ENCODE measurements around the gene UNC5B.

Gene UNC5B

DNA sequence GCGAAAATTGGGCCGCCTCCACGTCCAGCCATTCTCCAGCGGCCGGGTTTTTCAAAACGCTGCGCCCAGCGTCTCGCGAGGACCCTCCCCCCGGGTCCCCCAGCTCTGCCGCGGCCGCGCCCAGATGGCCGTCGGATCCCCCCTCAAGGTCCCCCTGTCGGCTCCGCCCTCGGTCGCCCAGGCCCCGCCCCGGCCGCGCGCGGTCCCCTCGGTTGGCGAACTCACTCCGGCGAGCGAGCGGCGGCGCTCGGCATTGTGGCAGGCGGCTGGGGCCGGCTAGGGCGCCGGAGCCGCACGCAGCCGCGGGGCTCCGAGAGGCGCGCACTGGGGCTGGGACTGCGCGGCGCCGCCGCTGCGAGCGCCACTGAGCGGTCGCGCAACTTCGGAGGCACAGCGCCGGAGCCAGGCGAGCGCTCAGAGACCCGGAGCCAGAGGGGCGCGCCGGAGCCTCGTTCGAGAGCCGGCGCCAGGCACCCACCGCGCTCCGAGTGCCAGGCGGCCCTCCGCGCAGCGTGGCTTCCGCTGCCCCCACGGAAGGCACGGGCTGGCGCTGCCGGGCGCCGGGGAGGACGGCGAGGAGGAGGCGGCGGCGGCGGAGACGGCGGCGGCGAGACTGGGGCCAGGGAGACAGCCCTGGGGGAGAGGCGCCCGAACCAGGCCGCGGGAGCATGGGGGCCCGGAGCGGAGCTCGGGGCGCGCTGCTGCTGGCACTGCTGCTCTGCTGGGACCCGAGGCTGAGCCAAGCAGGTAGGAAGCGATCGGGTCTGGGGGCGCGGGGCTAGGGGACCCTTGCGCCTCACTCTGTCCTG is at the start of gene UNC5B:
UNC5B (plus strand) TSS at position 253 of the 809 bp plus-strand sequence; CDS start at position 669, 416 bp downstream.
- DNase-seq = peak in 54 of 56 donors; percentile 49 to 93 (median 85)

DNA sequence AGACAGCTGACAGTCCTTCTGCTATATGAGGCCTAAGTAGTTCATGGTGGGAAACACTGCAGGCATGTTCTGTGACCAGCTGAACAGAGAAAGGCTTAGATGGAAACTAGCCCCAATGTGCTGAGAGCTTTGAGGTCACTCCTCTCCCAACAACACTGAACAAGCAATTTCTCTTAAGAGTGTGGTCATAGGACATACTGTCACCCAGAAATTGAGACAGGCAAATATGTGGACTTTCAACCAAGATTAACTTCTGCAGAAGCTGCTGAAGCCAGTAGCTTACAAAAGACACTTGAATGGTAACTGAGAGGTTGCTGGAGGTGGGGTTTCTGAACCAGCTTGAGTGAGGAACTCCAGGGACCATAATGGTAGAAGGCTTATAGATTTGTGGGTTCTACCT is 38.9 kb upstream of the UNC5B start:
- DNase-seq = no peak

DNA sequence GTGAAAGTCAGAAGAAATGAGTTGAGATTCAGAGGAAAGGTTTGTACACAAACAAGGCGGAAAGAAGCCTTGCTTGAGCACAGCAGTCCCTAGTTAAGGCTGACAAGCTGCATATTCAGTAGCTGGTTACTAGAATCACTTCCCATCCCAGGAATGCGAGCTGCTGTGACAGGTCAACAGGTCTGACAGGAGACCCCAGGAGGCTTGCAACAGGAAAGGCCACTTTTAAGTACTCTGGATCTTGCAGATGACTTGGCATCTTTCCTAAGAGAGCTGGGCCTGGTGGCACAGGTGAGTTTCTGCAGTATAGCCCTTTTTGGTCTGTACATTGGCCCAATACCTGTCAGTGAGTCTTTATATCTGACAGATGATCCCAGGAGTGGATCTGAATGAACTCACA is 35.7 kb upstream of the UNC5B start:
- DNase-seq = no peak

DNA sequence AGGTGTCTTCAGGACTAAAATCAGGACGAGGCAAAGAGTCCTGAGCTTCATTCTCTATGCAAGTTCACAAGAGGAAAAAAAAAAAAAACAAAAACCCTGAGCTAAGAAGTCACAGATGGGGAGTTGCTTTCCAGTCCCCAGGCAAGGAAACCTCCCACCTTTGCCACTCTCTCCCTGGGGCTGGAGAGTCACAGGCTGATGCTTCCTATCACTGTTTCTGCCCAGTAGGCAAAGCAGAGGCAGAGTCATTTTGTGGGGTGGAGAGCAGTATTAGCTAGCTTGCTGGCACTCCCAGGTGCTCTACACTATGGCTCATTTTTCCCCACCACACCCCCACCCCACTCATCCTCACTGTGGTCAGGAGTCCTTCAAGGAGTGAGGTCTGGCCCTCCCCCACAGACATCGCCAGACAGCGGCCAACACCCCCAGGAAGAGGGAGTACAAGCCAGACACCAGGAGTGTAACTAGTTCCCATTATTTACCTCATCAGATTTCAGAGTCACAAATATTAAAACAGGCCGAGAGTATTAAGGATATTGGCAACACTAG is 34.6 kb upstream of the UNC5B start:
- DNase-seq = no peak

DNA sequence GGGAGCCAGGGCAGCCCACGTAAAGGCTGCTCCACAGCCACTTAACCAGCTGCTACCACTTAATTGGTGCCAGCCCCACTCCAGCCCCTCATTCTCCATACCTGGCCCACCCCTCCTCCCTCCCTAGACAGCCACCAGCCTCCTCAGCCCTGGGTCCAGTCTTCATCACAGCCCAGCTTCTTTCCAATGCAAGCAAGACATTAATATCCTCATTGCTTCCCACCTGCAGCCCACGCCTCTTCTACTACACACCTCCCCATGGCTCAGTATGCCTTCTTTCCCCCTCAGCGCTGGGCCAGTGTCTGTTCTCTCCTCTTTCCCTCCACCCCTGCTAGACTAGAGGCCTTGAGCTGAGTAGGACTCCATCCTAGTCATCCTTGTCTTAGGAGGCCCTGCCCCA is 33.5 kb upstream of the UNC5B start:
- no peak for DNase-seq

DNA sequence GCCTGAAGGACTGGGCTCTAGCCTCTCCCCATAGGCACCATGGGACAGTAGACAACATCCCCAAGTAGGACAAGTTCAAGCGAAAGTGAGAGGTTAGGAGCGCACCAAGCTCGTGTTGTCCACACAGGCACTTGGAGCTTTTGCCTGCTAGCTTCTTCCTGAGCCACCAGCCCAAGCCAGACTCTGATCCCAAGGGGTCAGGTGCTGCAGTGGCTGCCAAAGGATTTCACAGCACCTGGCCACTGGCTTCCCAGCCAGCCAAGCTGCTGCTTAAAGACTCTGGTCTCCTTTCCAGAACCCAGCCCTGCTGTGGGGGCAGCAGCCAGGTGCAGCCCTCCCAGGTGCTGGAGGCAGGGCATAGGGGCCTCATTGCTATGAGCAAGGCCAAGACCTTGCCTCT is 33.0 kb upstream of the UNC5B start:
- no peak for DNase-seq

DNA sequence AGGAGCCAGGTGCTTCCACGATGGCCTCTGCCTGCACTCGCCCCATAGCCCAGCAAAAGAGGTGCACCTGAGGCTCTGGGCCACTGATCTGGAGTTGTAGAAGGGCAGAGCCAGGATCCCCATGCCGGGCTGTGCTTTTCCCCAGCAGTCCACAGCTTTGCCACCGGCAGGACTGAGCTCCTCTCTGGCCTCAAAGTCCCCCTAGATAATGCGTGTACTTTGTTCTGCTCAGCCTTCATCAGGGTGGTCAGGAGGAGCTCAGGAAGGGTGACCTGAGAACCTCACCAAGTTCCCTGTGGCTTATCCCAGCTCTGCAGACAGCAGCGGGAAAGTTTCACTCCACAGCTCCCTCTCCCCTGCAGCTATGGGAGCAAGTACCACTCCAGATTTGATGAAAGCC is 27.9 kb upstream of the UNC5B start:
- no peak for DNase-seq

DNA sequence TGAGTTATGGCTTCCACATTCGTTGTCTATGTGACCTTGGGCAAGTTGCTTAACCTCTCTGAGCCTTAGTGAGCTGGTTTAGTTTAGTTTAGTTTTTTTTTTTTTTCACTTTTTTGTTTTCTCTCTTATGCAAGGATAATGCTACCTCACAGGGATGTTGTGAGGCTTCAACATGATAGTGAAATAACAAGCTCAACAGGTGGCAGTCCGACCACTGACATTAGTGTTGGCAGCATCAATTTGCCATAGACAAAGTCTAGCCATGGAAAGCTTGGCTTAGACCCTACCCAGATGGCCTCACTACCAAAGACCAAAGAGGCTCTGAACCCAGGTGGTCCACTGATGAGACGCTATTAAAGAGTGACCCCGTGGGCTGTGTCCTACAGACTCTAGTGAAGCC is 27.2 kb upstream of the UNC5B start:
- DNase-seq = no peak

DNA sequence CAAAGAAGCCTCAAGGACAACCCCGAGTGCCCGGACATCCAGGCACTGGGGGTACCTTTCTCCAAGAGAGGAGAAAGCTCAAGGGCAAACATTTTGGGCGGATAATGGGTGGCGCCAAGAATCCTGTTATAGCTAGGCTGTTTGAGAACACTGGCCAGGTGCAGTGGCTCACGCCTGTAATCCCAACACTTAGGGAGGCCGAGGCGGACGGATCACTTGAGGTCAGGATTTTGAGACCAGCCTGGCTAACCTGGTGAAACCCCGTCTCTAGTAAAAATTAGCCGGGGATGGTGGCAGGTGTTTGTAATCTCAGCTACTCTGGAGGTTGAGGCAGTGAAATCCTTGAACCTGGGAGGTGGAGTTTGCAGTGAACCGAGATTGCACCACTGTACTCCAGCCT is 25.2 kb upstream of the UNC5B start:
- DNase-seq = no peak

DNA sequence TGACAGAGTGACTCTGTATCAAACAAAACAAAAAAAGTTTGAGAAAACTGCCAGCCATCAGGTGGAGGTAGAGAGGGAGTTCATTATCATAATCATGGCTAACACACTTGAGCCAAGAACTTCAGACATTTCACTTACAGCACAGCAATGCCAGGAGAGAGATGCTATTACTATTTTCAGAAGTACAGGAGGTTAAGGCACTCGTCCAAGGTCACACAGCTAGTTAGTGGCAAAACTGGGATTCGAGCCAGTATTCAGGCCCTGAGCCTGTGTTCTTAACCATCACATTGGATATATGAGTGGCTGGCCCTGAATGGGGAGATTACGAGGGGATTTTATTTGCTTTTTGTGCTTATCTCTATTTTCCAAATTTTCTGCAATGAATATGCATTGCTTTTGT is 24.8 kb upstream of the UNC5B start:
- peak in 2 of 56 donors; percentile 1 to 30 for DNase-seq

DNA sequence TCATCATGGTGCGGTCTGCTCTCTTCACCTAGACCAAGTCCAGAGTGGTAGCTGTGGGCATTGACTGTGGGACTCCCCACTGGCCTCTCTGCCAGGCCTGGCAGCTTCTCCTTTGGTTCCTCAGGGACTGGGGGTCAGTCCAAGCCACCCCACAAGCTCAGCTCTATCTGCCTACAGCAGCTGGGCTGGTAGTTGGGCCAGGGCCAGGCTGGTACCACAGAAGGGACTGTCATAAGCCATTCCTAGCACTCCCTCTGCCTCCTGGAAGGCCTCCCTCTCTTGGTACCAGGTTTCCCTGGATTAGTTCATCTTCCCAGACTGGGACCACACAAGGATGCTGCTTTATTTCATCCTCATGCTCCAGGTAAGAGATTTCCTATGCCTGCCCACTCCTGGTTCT is 24.2 kb upstream of the UNC5B start:
- DNase-seq = peak in 26 of 56 donors; percentile 7 to 59 (median 36)

DNA sequence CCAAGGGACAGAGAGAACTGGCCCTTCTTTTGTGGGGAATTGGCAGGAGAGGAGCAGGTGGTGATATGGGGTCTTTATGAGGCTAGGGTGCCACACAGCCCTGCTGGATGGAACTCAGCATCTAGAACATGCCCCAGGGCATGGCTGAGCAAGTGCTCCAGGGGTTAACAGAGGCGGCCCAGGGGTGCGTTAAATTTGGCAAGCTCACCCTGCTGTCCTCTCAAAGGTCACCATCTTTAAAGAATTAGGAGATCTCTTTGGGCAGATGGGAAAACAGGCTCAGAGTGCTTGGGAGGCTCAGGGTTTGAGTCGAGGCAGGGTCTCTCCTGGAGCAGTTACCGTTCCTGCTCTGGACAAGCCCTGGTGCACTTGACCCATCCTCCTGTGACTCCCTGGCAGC is 21.4 kb upstream of the UNC5B start:
- DNase-seq = no peak

DNA sequence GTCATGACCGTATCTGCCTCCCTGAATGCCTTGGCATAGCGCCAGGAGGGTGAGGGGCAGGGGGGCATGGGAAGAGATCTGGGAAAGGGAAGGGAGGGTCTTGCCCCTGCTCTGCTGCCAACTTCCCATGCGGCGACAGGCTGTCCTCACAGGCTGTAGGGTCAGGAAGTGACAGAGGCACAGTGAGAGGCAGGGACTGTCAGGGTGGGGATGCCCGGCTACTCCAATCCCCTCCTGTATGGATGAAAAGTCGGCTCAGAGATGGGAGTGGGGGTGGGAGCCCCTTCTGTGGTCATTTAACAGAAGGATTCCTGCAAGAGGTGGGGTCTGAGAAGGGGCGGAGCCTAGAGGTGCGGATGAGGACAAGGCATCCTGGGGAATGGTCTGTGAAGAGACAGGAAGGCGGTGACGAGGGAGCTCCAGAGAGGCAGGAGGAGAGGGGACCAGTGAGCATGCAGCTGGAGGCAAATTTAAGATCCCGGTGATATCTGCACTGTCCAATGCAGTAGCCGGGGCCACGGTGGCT is 20.8 kb upstream of the UNC5B start:
- DNase-seq = no peak

DNA sequence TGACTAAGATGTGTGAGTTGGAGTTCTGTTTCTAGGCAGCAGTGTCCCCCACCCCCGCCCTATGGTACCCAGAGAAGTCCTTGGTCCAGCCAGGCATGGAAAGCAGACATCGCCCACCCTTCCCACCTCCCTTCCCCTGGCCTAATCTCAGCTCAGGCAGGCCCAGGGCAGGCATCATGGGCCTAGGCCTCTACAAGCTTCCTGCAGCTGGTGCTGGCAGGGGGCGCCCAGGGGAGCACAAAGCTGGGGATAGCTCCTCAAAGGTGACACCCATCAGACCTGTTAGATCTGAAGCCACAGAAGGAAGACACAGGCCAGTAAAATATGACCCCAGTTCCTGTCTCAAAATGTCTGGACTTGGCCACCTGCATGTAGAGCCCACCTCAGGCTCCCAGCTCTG is 18.9 kb upstream of the UNC5B start:
- no peak for DNase-seq

DNA sequence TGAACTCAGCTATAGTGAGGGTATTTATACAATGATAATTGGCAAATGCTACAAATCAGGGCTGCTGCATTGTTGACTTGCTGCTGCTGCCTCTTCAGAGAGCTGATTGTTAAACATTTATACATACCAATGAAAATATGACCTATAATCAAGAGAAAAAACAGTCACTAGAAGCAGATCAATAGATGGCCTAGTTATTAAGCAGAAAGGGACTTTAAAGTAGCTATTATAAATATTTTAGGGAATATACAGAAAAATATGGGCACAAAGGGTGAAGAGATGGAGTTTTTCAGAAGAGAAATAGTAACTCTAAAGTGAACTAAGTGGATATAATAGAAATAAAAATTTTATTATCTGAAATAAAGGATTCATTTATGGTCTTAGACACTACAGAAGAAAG is 14.4 kb upstream of the UNC5B start:
- no peak for DNase-seq

DNA sequence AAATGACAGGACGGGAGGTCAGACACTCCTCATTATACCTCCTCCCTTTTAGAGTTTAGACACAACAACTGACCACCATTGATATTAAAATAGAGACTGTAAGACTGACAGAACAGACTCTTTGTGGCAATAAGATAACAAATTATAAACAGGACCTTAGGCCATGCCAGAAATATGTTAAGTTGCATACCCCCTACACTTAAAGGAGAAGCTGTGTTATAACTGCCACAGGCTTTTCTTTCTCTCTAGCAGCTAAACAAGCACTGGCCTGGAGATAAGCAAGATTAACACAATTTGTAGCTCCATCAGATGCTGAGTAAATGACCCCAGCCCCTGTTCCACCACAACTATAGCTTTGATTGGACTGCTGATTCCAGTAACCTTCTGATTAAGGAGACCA is 10.5 kb upstream of the UNC5B start:
- DNase-seq = no peak

DNA sequence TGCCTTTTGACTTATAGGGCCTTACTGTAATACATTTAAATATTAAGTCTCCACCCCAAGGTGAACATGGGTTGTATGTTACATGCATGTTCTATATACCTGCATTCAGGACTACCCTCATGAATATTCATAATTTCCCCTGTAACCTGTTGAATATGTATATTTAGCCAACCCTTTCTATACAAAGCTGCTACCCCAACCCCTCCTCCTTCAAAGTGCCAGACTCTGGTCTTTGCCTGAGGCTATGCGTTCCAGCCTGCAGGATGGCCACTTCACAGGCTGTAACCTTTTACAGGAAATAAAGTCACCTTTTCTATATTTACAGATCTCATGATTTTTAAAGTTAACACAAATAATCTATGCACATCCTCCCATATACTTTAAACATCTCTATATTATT is 10.1 kb upstream of the UNC5B start:
- DNase-seq = no peak

DNA sequence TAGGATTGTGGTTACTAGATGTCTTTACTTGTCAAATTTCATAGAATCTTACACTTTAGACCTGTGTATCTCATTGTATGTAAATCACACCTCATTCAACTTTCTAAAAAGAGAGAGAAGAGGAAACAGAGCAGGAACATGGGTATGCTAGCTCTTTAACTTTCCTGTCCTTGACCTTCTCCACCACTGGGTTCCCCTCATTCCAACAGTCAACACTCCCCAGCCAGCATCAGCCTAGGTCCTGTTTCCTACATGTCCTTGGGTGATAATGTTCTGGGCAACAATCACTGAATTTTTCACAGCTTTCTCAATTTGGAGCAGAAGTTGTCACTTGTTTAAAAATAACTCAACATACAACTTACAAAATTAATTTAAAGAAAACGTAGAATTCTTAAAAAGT is 9.2 kb upstream of the UNC5B start:
- DNase-seq = no peak

DNA sequence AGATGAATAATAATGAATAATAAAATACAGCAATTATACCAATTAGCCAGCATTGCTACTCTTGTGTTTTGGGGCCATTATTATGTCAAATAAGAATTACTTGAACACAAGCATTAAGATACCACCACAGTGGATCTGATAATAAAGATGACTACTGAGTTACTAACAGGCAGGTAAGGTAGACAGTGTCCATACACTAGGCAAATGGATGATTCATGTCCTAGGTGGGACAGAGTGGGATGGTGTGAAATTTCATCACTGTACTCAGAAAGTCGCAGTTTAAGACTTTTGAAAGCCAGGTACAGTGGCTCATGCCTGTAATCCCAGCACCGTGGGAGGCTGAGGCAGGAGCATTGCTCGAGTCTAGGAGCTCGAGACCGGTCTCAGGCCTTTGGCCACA is 8.7 kb upstream of the UNC5B start:
- DNase-seq = no peak

DNA sequence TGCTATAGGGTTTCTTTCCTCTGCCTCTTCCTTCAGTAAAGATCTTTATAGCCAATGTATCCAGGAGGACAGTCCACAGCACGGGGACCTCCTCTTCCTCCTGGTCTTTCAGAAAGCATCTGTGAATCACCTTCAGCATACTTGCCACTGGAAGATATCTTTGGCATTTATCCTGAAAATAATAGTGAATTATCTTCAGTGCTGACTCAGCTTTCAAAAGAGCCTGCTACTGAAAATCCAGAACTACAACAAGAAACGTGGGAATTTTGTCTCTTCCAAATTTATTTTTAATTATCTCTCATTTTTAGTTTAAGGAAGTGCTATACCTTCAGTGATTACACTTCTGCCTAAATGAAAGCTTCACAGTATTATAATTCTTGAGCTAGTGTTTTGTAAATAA is 7.6 kb upstream of the UNC5B start:
- DNase-seq = no peak

DNA sequence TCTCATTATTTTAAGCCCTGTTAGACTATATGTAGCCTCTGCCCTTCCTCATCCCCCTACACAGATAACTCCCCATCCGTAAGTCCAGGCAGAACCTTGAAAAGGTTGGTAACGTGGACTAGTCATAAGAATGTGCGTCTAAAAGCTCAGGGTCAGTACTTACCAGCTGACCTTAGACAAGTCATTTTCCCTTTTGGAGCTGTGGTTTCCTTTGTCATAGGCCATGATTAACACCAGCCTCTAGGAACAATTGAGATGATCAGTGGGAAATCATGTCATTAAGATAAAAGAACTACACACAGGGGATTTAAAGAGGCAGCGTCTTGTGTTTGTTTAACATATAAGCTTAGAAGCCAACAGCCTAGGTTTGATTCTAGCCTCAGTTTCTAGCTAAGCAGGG is 6.9 kb upstream of the UNC5B start:
- DNase-seq = no peak

DNA sequence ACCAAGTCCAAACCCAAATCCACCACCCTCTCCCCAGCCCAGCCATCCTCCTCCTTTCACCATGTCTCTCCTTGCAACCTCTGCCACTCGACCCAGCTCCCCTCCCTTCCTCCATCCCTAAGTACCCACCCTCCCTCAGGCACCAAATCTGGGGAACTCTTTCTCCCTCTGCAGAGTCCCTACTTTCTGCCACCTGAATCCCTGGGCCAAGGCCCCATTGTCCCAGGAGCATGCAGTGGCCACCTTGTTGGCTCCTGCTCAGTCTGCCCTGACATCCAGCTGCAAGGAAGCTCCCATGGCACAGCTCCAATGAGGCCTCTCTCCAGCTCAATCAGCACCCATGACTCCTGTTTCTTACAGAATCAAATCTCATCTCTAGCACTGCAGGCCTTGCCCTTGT is 5.5 kb upstream of the UNC5B start:
- DNase-seq = no peak

DNA sequence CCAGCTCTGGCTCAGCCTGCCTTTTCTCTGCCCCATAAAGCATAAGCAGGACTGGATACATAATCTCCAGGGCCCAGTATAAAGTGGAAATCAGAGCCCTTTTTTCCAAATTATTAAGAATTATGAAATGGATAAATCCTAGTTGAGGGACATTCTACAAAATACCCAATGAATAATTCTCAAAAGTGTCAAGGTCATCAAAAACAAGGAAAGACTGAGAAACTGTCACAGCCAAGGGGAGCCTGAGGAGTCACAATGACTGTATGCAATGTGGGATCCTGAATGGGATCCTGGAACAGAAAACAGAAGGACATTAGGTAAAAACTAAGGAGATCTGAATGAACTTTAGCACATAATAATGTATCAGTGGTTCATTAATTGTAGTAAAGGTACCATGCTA is 4.8 kb upstream of the UNC5B start:
- no peak for DNase-seq
